Esophagus squamous epithelium (tissue), 4 donors: ENCODE measurements around the gene GABARAPL1.

Experiments
- CTCF ChIP-seq, 6 experiments: fragments of 450-650 bp in 4 of 6; fragments of 200-600 bp in 2 of 6; sonication (generic) in 2 of 6; IDR thresholded peaks; one replicate each; pipeline ENCODE4 v1.5.1; 2016 to 2019; ENCODE audit warnings: antibody characterized with exemption in 6 of 6, mild to moderate bottlenecking in 4 of 6, moderate library complexity in 4 of 6
- POLR2A ChIP-seq, 4 donors: fragments of 450-650 bp; IDR thresholded peaks; one replicate each; pipeline ENCODE4 v1.6.1; 2017; ENCODE audit warnings: antibody characterized with exemption in 4 of 4, mild to moderate bottlenecking in 4 of 4, moderate library complexity in 3 of 4

- TF ChIP-seq CTCF (IDR thresholded peaks at IDR 0.05) (no peak), POLR2A (IDR thresholded peaks at IDR 0.05) (no peak)
Observed at GRCh38 chr12:10218021-10218420, 5.3 kb downstream of the GABARAPL1 start.
